ENCODE measurements around the gene SLC9A9. TPM values are rescaled to one million over a fixed set of nuclear protein-coding genes. Genes with fewer than 3 reads are reported as not detected.

The SLC9A9 gene
- total RNA-seq, 2 donors from 2014 or later, result 1.3 to 3.7 TPM

DNA sequence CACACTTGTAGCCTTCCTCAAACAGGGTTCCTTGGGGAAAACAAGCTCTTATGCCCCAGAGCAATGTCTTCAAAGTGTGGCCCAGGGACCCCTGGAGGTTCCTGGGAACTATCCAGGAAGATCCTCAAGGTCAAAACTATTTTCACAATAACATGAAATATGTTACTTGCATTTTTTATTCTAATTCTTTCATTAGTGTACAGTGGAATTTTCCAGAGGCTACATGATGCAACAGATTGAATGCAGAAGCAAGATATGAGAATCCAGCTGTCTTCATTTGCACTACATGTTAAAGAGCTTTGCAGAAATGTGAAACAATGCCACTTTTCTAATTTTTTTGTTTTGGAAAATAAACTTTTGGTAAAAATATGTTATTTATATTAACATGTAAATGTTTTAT is 190.9 kb downstream of the SLC9A9 start:
- peaks cover 4% of the 10 kb centered on the region for H3K9me3 Mint-ChIP-seq
- H3K4me3 Mint-ChIP-seq, result no peak overlapping the region
- H3K9ac ChIP-seq (ENCODE audit: extremely low read depth, low read length, poor library complexity, severe bottlenecking), result no peak overlapping the region
- no peak overlapping the region for H3K4me3 ChIP-seq (ENCODE audit: low read length)
- no peak overlapping the region for H3K27ac ChIP-seq (ENCODE audit: low read depth, low read length)
- no peaks in the 10 kb centered on the region for H3K27me3 Mint-ChIP-seq (ENCODE audit: insufficient read depth)
- no peak overlapping the region for H3K27ac Mint-ChIP-seq
- no peaks in the 10 kb centered on the region for H3K27me3 ChIP-seq (ENCODE audit: control insufficient read depth, insufficient read depth, low read length, poor library complexity, severe bottlenecking)
- H3K4me1 Mint-ChIP-seq, result no peaks in the 10 kb centered on the region
- no peaks in the 10 kb centered on the region for H3K36me3 ChIP-seq (ENCODE audit: control insufficient read depth, insufficient read depth, low read length)
- DNase-seq, result no peak
- H3K9me3 ChIP-seq (ENCODE audit: control insufficient read depth, low read length), result no peaks in the 10 kb centered on the region
- no peak for TF ChIP-seq CTCF (conservative IDR thresholded peaks at IDR 0.05)
- H3K4me1 ChIP-seq (ENCODE audit: control insufficient read depth, insufficient read depth, low read length), result no peaks in the 10 kb centered on the region
- no peaks in the 10 kb centered on the region for H3K36me3 Mint-ChIP-seq (ENCODE audit: low read depth)

- Histone ChIP-seq H3K4me1 (ENCODE audit: control insufficient read depth, insufficient read depth, low read length) (no peaks in the 10 kb centered on the region), H3K27ac (ENCODE audit: low read depth, low read length) (no peak overlapping the region), H3K36me3 (ENCODE audit: control insufficient read depth, insufficient read depth, low read length) (no peaks in the 10 kb centered on the region), H3K9me3 (ENCODE audit: control insufficient read depth, low read length) (no peaks in the 10 kb centered on the region), H3K27me3 (ENCODE audit: control insufficient read depth, insufficient read depth, low read length, poor library complexity, severe bottlenecking) (no peaks in the 10 kb centered on the region), H3K9ac (ENCODE audit: extremely low read depth, low read length, poor library complexity, severe bottlenecking) (no peak overlapping the region), H3K4me3 (ENCODE audit: low read length) (no peak overlapping the region)
- 63 to 81% methylated on average over 2 to 3 of the region's 3 CpGs for WGBS, 2 experiments (ENCODE audit: insufficient coverage in 1 of 2, insufficient read length in 1 of 2)
- Mint-ChIP-seq H3K9me3 (no peaks in the 10 kb centered on the region), H3K36me3 (ENCODE audit: low read depth) (no peaks in the 10 kb centered on the region), H3K4me1 (peaks cover 4% of the 10 kb centered on the region), H3K27ac (no peak overlapping the region), H3K4me3 (no peak overlapping the region), H3K27me3 (ENCODE audit: insufficient read depth) (no peaks in the 10 kb centered on the region)
- no peak for DNase-seq
- TF ChIP-seq CTCF (conservative IDR thresholded peaks at IDR 0.05), result no peak
Observed at GRCh38 chr3:143654906-143655305, 193.4 kb downstream of the SLC9A9 start.

GRCh38 chr3:143653935-143654334 is 194.3 kb downstream of the SLC9A9 start:
- Mint-ChIP-seq H3K9me3 (no peaks in the 10 kb centered on the region), H3K4me3 (no peak overlapping the region), H3K36me3 (ENCODE audit: low read depth) (no peaks in the 10 kb centered on the region), H3K27ac (no peak overlapping the region), H3K27me3 (ENCODE audit: insufficient read depth) (no peaks in the 10 kb centered on the region), H3K4me1 (peaks cover 4% of the 10 kb centered on the region)
- Histone ChIP-seq H3K9ac (ENCODE audit: extremely low read depth, low read length, poor library complexity, severe bottlenecking) (no peak overlapping the region), H3K4me3 (ENCODE audit: low read length) (no peak overlapping the region), H3K4me1 (ENCODE audit: control insufficient read depth, insufficient read depth, low read length) (no peaks in the 10 kb centered on the region), H3K27ac (ENCODE audit: low read depth, low read length) (no peak overlapping the region), H3K36me3 (ENCODE audit: control insufficient read depth, insufficient read depth, low read length) (no peaks in the 10 kb centered on the region), H3K27me3 (ENCODE audit: control insufficient read depth, insufficient read depth, low read length, poor library complexity, severe bottlenecking) (no peaks in the 10 kb centered on the region), H3K9me3 (ENCODE audit: control insufficient read depth, low read length) (no peaks in the 10 kb centered on the region)
- WGBS, 2 experiments (ENCODE audit: insufficient coverage in 1 of 2, insufficient read length in 1 of 2), result 95% methylated on average over 2 of the region's 2 CpGs; no CpG with 5 or more reads in 1 of the 2 experiments
- no peak for DNase-seq
- no peak for TF ChIP-seq CTCF (conservative IDR thresholded peaks at IDR 0.05)
